Measurements from ENCODE around the gene TBC1D24.

DNA sequence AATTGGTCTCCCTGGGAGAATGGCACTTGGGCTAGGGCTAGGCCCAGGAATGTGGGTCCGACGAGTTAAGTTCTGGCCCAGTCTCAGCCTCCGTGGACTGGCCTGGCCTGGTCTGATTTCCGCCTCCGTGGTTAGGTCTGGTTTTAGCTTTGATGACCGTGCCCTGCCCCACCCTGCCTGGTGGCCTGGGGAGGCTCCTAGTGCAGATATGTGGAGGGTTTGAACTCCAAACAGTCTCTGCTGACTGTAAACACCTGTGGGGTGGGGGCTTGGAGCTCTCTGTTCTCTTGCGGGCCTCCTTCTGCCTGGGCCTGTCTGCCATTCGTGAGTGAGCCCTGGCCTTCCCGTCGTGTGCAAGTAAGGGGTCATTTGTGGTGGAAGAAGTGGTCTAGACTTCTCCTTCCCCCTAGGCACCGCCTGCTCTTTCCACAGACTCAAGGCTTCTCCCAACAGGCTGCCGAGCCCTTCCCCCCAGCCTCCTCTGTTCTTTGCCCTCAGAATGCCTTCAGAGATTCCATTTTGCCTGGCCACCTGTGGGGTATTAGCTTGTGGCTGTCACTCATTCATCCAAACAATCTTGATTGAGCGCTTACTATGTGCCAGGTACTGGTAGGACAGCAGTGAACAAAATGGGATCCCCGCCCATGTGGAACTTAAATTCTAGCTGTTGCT is 40.4 kb downstream of the TBC1D24 start:
- TF ChIP-seq POLR2A (IDR thresholded peaks at IDR 0.05; ENCODE audit: low read depth, low read length) (no peak), POLR2AphosphoS5 (IDR thresholded peaks at IDR 0.05; ENCODE audit: low read depth, low read length) (no peak), TAF1 (IDR thresholded peaks at IDR 0.05; ENCODE audit: low read depth, low read length) (no peak), PAX5 (IDR thresholded peaks at IDR 0.05; ENCODE audit: insufficient read depth, low read length, severe bottlenecking) (no peak), SPI1 (IDR thresholded peaks at IDR 0.05; ENCODE audit: low read depth, low read length) (no peak)

All from GM12891 (cell line).